H7 (cell line): Measurements from ENCODE around the gene CSRNP2. TPM values are rescaled to one million over a fixed set of nuclear protein-coding genes. Genes with fewer than 3 reads are reported as not detected.

Source experiments
- total RNA-seq: library from RNA; depleted of rRNA; stranded (reverse); fragments of >200 nt; shearing (Covaris generic); gene quantifications from 2 replicates; pipeline ENCODE4 v1.2.3, GENCODE V29; 2014; rRNA removed

The CSRNP2 gene
- total RNA-seq, 1 experiment from 2014 or later: 24.7 TPM

Other genes with a start within 250 kb of the CSRNP2 start
- not detected in 2 replicates for gene TMPRSS12, start 240.7 kb downstream of the CSRNP2 start, total RNA-seq
- not detected in 2 replicates for gene HIGD1C, start 131.1 kb downstream of the CSRNP2 start, total RNA-seq
- gene SLC11A2, start 57.2 kb downstream of the CSRNP2 start, total RNA-seq: 44.9 and 53.0 TPM in 2 replicates
- gene LETMD1, start 35.3 kb downstream of the CSRNP2 start, total RNA-seq: 39.9 and 45.5 TPM in 2 replicates
- gene TFCP2, start 89.5 kb upstream of the CSRNP2 start, total RNA-seq: 11.8 and 16.0 TPM in 2 replicates
- gene POU6F1, start 134.5 kb upstream of the CSRNP2 start, total RNA-seq: 8.3 and 11.8 TPM in 2 replicates
- gene DAZAP2, start 155.2 kb upstream of the CSRNP2 start, total RNA-seq: 47.1 and 56.8 TPM in 2 replicates
- gene SMAGP, start 186.8 kb upstream of the CSRNP2 start, total RNA-seq: 10.1 and 11.9 TPM in 2 replicates
- gene BIN2, start 240.6 kb upstream of the CSRNP2 start, total RNA-seq: 0.14 TPM in 1 of 2 replicates, not detected in the other